SK-N-SH (cell line): ENCODE measurements around the gene H2BK1.
A peak's percentile ranks its signal among the peaks of the same experiment; 100 is the strongest.

Experiments used
- FOSL2 ChIP-seq: IDR thresholded peaks from 2 replicates; pipeline ENCODE4 v1.4.0; 2012; ENCODE audit warnings: low read depth, mild to moderate bottlenecking, moderate library complexity, borderline replicate concordance
- FOXM1 ChIP-seq: IDR thresholded peaks from 2 replicates; pipeline ENCODE4 v1.4.0; 2012; ENCODE audit warnings: low read depth, mild to moderate bottlenecking
- GABPA ChIP-seq: IDR thresholded peaks from 2 replicates; pipeline ENCODE4 v1.4.0; 2012; ENCODE audit warnings: low read depth, mild to moderate bottlenecking
- POLR2AphosphoS5 ChIP-seq: IDR thresholded peaks from 2 replicates; pipeline ENCODE4 v1.6.1; 2012; ENCODE audit warnings: low read depth, low read length
- SMC3 ChIP-seq: IDR thresholded peaks from 2 replicates; pipeline ENCODE4 v1.6.1; 2012; ENCODE audit warnings: low read depth, low read length, improper control_type of control experiment
- TAF1 ChIP-seq: IDR thresholded peaks from 2 replicates; pipeline ENCODE4 v1.6.1; 2012; ENCODE audit warnings: low read depth, mild to moderate bottlenecking, low read length, moderate library complexity, borderline replicate concordance
- TF ChIP-seq, protein P1 (sequence below): fragments of 200-600 bp; sonication (generic); IDR thresholded peaks from 2 replicates; pipeline ENCODE4 v1.6.1; 2017; ENCODE audit warnings: antibody characterized with exemption, mild to moderate bottlenecking, moderate library complexity
- TF ChIP-seq, protein P2 (sequence below): fragments of 150-350 bp; IDR thresholded peaks from 2 replicates; pipeline ENCODE4 v1.6.1; 2016; ENCODE audit warnings: mild to moderate bottlenecking, low read depth, low read length
- TF ChIP-seq, protein P3 (sequence below): IDR thresholded peaks from 2 replicates; pipeline ENCODE4 v1.4.0; 2012; ENCODE audit warnings: low read depth, borderline replicate concordance
- TF ChIP-seq, protein P4 (sequence below): IDR thresholded peaks from 2 replicates; pipeline ENCODE4 v1.4.0; 2012; ENCODE audit warnings: low read depth, borderline replicate concordance
- TF ChIP-seq, protein P5 (sequence below): IDR thresholded peaks from 2 replicates; pipeline ENCODE4 v1.4.0; 2012; ENCODE audit warnings: low read depth

DNA sequence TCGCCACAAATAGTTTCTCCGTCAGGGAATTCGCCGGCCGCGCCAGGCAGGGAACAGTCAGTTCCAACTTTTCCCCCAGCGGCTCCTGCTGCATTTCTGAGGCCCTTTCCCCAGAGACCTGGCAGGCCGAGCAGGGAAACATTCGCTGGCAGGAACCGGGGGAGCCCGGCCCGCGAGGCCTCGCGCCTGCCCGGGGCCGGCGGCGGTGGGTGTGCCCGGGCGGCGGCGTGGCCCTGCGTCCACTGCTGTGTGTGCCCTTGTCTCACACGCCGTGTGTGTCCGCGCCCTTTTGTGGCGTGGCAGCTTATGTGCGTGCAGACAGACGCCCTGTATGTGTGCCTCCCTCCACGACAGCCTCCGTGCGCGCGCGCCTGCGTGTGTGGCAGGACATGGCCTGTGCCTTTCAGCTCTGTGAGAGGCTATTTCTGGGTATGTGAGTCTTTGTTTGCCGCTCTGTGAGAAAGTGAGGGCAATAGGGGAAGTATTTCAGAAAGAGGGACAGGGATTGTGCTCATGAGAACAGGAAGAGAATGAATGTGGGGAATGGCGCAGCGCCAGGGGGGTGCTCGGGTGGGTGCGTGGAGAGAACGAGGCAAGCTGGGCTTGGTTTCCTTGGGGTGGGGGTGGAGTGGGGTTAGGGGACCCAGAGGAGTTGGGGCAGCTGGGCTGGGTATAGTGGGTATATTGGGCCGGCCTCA is 38.9 kb upstream of the H2BK1 start:
- TF ChIP-seq, protein P1, sequence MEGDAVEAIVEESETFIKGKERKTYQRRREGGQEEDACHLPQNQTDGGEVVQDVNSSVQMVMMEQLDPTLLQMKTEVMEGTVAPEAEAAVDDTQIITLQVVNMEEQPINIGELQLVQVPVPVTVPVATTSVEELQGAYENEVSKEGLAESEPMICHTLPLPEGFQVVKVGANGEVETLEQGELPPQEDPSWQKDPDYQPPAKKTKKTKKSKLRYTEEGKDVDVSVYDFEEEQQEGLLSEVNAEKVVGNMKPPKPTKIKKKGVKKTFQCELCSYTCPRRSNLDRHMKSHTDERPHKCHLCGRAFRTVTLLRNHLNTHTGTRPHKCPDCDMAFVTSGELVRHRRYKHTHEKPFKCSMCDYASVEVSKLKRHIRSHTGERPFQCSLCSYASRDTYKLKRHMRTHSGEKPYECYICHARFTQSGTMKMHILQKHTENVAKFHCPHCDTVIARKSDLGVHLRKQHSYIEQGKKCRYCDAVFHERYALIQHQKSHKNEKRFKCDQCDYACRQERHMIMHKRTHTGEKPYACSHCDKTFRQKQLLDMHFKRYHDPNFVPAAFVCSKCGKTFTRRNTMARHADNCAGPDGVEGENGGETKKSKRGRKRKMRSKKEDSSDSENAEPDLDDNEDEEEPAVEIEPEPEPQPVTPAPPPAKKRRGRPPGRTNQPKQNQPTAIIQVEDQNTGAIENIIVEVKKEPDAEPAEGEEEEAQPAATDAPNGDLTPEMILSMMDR = no peak
- TF ChIP-seq GABPA (no peak), FOSL2 (no peak), SMC3 (no peak), POLR2AphosphoS5 (no peak), TAF1 (no peak), FOXM1 (no peak)
- TF ChIP-seq, protein P2, sequence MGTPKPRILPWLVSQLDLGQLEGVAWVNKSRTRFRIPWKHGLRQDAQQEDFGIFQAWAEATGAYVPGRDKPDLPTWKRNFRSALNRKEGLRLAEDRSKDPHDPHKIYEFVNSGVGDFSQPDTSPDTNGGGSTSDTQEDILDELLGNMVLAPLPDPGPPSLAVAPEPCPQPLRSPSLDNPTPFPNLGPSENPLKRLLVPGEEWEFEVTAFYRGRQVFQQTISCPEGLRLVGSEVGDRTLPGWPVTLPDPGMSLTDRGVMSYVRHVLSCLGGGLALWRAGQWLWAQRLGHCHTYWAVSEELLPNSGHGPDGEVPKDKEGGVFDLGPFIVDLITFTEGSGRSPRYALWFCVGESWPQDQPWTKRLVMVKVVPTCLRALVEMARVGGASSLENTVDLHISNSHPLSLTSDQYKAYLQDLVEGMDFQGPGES = no peak
- TF ChIP-seq, protein P3, sequence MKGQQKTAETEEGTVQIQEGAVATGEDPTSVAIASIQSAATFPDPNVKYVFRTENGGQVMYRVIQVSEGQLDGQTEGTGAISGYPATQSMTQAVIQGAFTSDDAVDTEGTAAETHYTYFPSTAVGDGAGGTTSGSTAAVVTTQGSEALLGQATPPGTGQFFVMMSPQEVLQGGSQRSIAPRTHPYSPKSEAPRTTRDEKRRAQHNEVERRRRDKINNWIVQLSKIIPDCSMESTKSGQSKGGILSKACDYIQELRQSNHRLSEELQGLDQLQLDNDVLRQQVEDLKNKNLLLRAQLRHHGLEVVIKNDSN = no peak
- TF ChIP-seq, protein P4, sequence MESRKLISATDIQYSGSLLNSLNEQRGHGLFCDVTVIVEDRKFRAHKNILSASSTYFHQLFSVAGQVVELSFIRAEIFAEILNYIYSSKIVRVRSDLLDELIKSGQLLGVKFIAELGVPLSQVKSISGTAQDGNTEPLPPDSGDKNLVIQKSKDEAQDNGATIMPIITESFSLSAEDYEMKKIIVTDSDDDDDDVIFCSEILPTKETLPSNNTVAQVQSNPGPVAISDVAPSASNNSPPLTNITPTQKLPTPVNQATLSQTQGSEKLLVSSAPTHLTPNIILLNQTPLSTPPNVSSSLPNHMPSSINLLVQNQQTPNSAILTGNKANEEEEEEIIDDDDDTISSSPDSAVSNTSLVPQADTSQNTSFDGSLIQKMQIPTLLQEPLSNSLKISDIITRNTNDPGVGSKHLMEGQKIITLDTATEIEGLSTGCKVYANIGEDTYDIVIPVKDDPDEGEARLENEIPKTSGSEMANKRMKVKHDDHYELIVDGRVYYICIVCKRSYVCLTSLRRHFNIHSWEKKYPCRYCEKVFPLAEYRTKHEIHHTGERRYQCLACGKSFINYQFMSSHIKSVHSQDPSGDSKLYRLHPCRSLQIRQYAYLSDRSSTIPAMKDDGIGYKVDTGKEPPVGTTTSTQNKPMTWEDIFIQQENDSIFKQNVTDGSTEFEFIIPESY = no peak
- TF ChIP-seq, protein P5, sequence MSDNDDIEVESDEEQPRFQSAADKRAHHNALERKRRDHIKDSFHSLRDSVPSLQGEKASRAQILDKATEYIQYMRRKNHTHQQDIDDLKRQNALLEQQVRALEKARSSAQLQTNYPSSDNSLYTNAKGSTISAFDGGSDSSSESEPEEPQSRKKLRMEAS = peak; percentile 21; the same call in 1 of the 2 replicates
